ENCODE results near the gene KMT2E.

Gene KMT2E

GRCh38 chr7:105112440-105113418, 98.7 kb downstream of the KMT2E start:
- DNase-seq = no peak
- Histone ChIP-seq H4K5ac (ENCODE audit: low read length) (no peak overlapping the region), H3K4me2 (ENCODE audit: low read length) (no peak overlapping the region), H3K4me3 (ENCODE audit: low read length) (no peak overlapping the region), H3K9ac (ENCODE audit: low read length) (no peak overlapping the region), H4K8ac (ENCODE audit: low read depth, low read length) (no peak overlapping the region), H3K79me1 (ENCODE audit: low read length) (peaks cover 2% of the 10 kb centered on the region), H3K23ac (ENCODE audit: low read length) (no peak overlapping the region), H3K27me3 (ENCODE audit: insufficient read depth, low read length, poor library complexity) (no peaks in the 10 kb centered on the region), H3K4me1 (ENCODE audit: control insufficient read depth, low read depth, low read length) (no peaks in the 10 kb centered on the region), H2BK120ac (ENCODE audit: low read depth, low read length) (no peak overlapping the region), H3K4ac (ENCODE audit: low read depth, low read length) (no peak overlapping the region), H2BK15ac (replicated peaks; ENCODE audit: low read depth) (no peak overlapping the region), H2AK5ac (ENCODE audit: low read length) (no peak overlapping the region), H2BK5ac (ENCODE audit: low read length) (no peak overlapping the region), H3K27ac (ENCODE audit: low read depth, low read length) (no peak overlapping the region), H3K79me2 (ENCODE audit: control insufficient read depth, insufficient read depth, low read length) (peaks cover 1% of the 10 kb centered on the region), H3K18ac (ENCODE audit: low read length) (no peak overlapping the region), H3K56ac (ENCODE audit: low read length) (no peak overlapping the region), H3K36me3 (ENCODE audit: control insufficient read depth, insufficient read depth, low read length) (peaks cover 15% of the 10 kb centered on the region)
- no CpG with 5 or more reads among the region's 11 CpGs for WGBS (ENCODE audit: extremely low coverage, insufficient coverage, low lambda C conversion rate)

- no peak overlapping the region for H3K4me3 ChIP-seq (ENCODE audit: low read length)
- H3K4me2 ChIP-seq (ENCODE audit: low read length) = no peak overlapping the region
- H2BK120ac ChIP-seq (ENCODE audit: low read depth, low read length) = no peak overlapping the region
- H2BK5ac ChIP-seq (ENCODE audit: low read length) = no peak overlapping the region
- H4K5ac ChIP-seq (ENCODE audit: low read length) = no peak overlapping the region
- no peak overlapping the region for H3K4ac ChIP-seq (ENCODE audit: low read depth, low read length)
- no peak overlapping the region for H2AK5ac ChIP-seq (ENCODE audit: low read length)
- no CpG with 5 or more reads among the region's 9 CpGs for WGBS (ENCODE audit: extremely low coverage, insufficient coverage, low lambda C conversion rate)
- H2BK15ac ChIP-seq (replicated peaks; ENCODE audit: low read depth) = no peak overlapping the region
- no peak overlapping the region for H4K8ac ChIP-seq (ENCODE audit: low read depth, low read length)
- H3K4me1 ChIP-seq (ENCODE audit: control insufficient read depth, low read depth, low read length) = no peaks in the 10 kb centered on the region
- H3K9ac ChIP-seq (ENCODE audit: low read length) = no peak overlapping the region
- no peaks in the 10 kb centered on the region for H3K79me1 ChIP-seq (ENCODE audit: low read length)
- H3K27ac ChIP-seq (ENCODE audit: low read depth, low read length) = no peak overlapping the region
- no peaks in the 10 kb centered on the region for H3K79me2 ChIP-seq (ENCODE audit: control insufficient read depth, insufficient read depth, low read length)
- peaks cover under 1% of the 10 kb centered on the region for H3K36me3 ChIP-seq (ENCODE audit: control insufficient read depth, insufficient read depth, low read length)
- no peaks in the 10 kb centered on the region for H3K27me3 ChIP-seq (ENCODE audit: insufficient read depth, low read length, poor library complexity)
- DNase-seq = no peak
- H3K18ac ChIP-seq (ENCODE audit: low read length) = no peak overlapping the region
- H3K23ac ChIP-seq (ENCODE audit: low read length) = no peak overlapping the region
- no peak overlapping the region for H3K56ac ChIP-seq (ENCODE audit: low read length)
These were observed 104.9 kb downstream of the KMT2E start for GRCh38 chr7:105118612-105119600.

- no peak overlapping the region for H3K4me3 ChIP-seq (ENCODE audit: low read length)
- no peak overlapping the region for H2BK5ac ChIP-seq (ENCODE audit: low read length)
- WGBS (ENCODE audit: extremely low coverage, insufficient coverage, low lambda C conversion rate) = no CpG with 5 or more reads among the region's 8 CpGs
- no peaks in the 10 kb centered on the region for H3K27me3 ChIP-seq (ENCODE audit: insufficient read depth, low read length, poor library complexity)
- no peaks in the 10 kb centered on the region for H3K4me1 ChIP-seq (ENCODE audit: control insufficient read depth, low read depth, low read length)
- H3K79me1 ChIP-seq (ENCODE audit: low read length) = no peaks in the 10 kb centered on the region
- no peak overlapping the region for H3K23ac ChIP-seq (ENCODE audit: low read length)
- H3K18ac ChIP-seq (ENCODE audit: low read length) = no peak overlapping the region
- H3K79me2 ChIP-seq (ENCODE audit: control insufficient read depth, insufficient read depth, low read length) = no peaks in the 10 kb centered on the region
- no peak overlapping the region for H2BK15ac ChIP-seq (replicated peaks; ENCODE audit: low read depth)
- H2BK120ac ChIP-seq (ENCODE audit: low read depth, low read length) = no peak overlapping the region
- H3K9ac ChIP-seq (ENCODE audit: low read length) = no peak overlapping the region
- H4K5ac ChIP-seq (ENCODE audit: low read length) = no peak overlapping the region
- no peak overlapping the region for H3K4ac ChIP-seq (ENCODE audit: low read depth, low read length)
- DNase-seq = no peak
- peaks cover 2% of the 10 kb centered on the region for H3K36me3 ChIP-seq (ENCODE audit: control insufficient read depth, insufficient read depth, low read length)
- no peak overlapping the region for H3K27ac ChIP-seq (ENCODE audit: low read depth, low read length)
- no peak overlapping the region for H4K8ac ChIP-seq (ENCODE audit: low read depth, low read length)
- no peak overlapping the region for H2AK5ac ChIP-seq (ENCODE audit: low read length)
- H3K4me2 ChIP-seq (ENCODE audit: low read length) = no peak overlapping the region
- no peak overlapping the region for H3K56ac ChIP-seq (ENCODE audit: low read length)
These were observed 108.6 kb downstream of the KMT2E start for GRCh38 chr7:105122619-105123018.

- H3K4ac ChIP-seq (ENCODE audit: low read depth, low read length) = no peak overlapping the region
- H3K9ac ChIP-seq (ENCODE audit: low read length) = no peak overlapping the region
- no peak overlapping the region for H2BK15ac ChIP-seq (replicated peaks; ENCODE audit: low read depth)
- no peak overlapping the region for H3K18ac ChIP-seq (ENCODE audit: low read length)
- no peak for DNase-seq
- H3K27ac ChIP-seq (ENCODE audit: low read depth, low read length) = no peak overlapping the region
- no peaks in the 10 kb centered on the region for H3K4me1 ChIP-seq (ENCODE audit: control insufficient read depth, low read depth, low read length)
- no peak overlapping the region for H3K4me2 ChIP-seq (ENCODE audit: low read length)
- H3K4me3 ChIP-seq (ENCODE audit: low read length) = no peak overlapping the region
- no peak overlapping the region for H4K5ac ChIP-seq (ENCODE audit: low read length)
- H4K8ac ChIP-seq (ENCODE audit: low read depth, low read length) = no peak overlapping the region
- no peak overlapping the region for H2AK5ac ChIP-seq (ENCODE audit: low read length)
- H2BK5ac ChIP-seq (ENCODE audit: low read length) = no peak overlapping the region
- H3K23ac ChIP-seq (ENCODE audit: low read length) = no peak overlapping the region
- H3K27me3 ChIP-seq (ENCODE audit: insufficient read depth, low read length, poor library complexity) = no peaks in the 10 kb centered on the region
- H3K79me2 ChIP-seq (ENCODE audit: control insufficient read depth, insufficient read depth, low read length) = no peaks in the 10 kb centered on the region
- H3K36me3 ChIP-seq (ENCODE audit: control insufficient read depth, insufficient read depth, low read length) = peaks cover 2% of the 10 kb centered on the region
- no peak overlapping the region for H3K56ac ChIP-seq (ENCODE audit: low read length)
- H2BK120ac ChIP-seq (ENCODE audit: low read depth, low read length) = no peak overlapping the region
- no peaks in the 10 kb centered on the region for H3K79me1 ChIP-seq (ENCODE audit: low read length)
- no CpG with 5 or more reads among the region's 12 CpGs for WGBS (ENCODE audit: extremely low coverage, insufficient coverage, low lambda C conversion rate)
These were observed 111.7 kb downstream of the KMT2E start for GRCh38 chr7:105125745-105126144.

- Histone ChIP-seq H2BK120ac (ENCODE audit: low read depth, low read length) (no peak overlapping the region), H3K27ac (ENCODE audit: low read depth, low read length) (no peak overlapping the region), H2BK15ac (replicated peaks; ENCODE audit: low read depth) (no peak overlapping the region), H2AK5ac (ENCODE audit: low read length) (no peak overlapping the region), H3K4me3 (ENCODE audit: low read length) (no peak overlapping the region), H3K27me3 (ENCODE audit: insufficient read depth, low read length, poor library complexity) (no peaks in the 10 kb centered on the region), H3K4me2 (ENCODE audit: low read length) (no peak overlapping the region), H3K56ac (ENCODE audit: low read length) (no peak overlapping the region), H2BK5ac (ENCODE audit: low read length) (no peak overlapping the region), H4K5ac (ENCODE audit: low read length) (no peak overlapping the region), H3K9ac (ENCODE audit: low read length) (no peak overlapping the region), H3K18ac (ENCODE audit: low read length) (no peak overlapping the region), H3K23ac (ENCODE audit: low read length) (no peak overlapping the region), H3K36me3 (ENCODE audit: control insufficient read depth, insufficient read depth, low read length) (peaks cover 2% of the 10 kb centered on the region), H4K8ac (ENCODE audit: low read depth, low read length) (no peak overlapping the region), H3K4ac (ENCODE audit: low read depth, low read length) (no peak overlapping the region), H3K79me2 (ENCODE audit: control insufficient read depth, insufficient read depth, low read length) (no peaks in the 10 kb centered on the region), H3K4me1 (ENCODE audit: control insufficient read depth, low read depth, low read length) (no peaks in the 10 kb centered on the region), H3K79me1 (ENCODE audit: low read length) (no peaks in the 10 kb centered on the region)
- no peak for DNase-seq
- no CpG with 5 or more reads among the region's 4 CpGs for WGBS (ENCODE audit: extremely low coverage, insufficient coverage, low lambda C conversion rate)
These were observed 112.5 kb downstream of the KMT2E start for GRCh38 chr7:105126436-105126975.

Measured in mesendoderm (in vitro differentiated cells).